SK-N-SH treated with all-trans-retinoic acid at 6 μM for 48 hours (cell line): ENCODE measurements around the gene IGF2R.

Experiments used
- ATAC-seq: fragments of 200-7000 bp; cut with Tn5 transposase; 3 replicates; pipeline ENCODE4 v1.9.1; 2020; ENCODE audit warnings: mild to moderate bottlenecking, moderate library complexity
- ARNTL ChIP-seq: fragments of 450-650 bp; formaldehyde crosslinking; IDR thresholded peaks from 2 replicates; pipeline ENCODE4 v1.5.0; 2020; ENCODE audit warnings: low read depth, mild to moderate bottlenecking, moderate library complexity, borderline replicate concordance
- BACH2 ChIP-seq: fragments of 250-450 bp; sonication (Bioruptor Pico); IDR thresholded peaks from 2 replicates; pipeline ENCODE4 v1.9.0; 2021; ENCODE audit warnings: mild to moderate bottlenecking, borderline replicate concordance
- CSDC2 ChIP-seq: fragments of 250-450 bp; sonication (Bioruptor Pico); IDR thresholded peaks from 2 replicates; pipeline ENCODE4 v1.5.0; 2020; ENCODE audit warnings: mild to moderate bottlenecking, moderate library complexity
- ESRRG ChIP-seq: fragments of 250-450 bp; sonication (Bioruptor Pico); IDR thresholded peaks from 2 replicates; pipeline ENCODE4 v1.6.1; 2021; ENCODE audit warnings: mild to moderate bottlenecking
- GLIS3 ChIP-seq: fragments of 250-450 bp; sonication (Bioruptor Pico); IDR thresholded peaks from 2 replicates; pipeline ENCODE4 v1.5.0; 2020; ENCODE audit warnings: mild to moderate bottlenecking, moderate library complexity
- ISL1 ChIP-seq: fragments of 250-450 bp; sonication (Bioruptor Pico); IDR thresholded peaks from 2 replicates; pipeline ENCODE4 v2.1.2; 2022; ENCODE audit warnings: mild to moderate bottlenecking, moderate library complexity
- OSR1 ChIP-seq: fragments of 250-450 bp; sonication (Bioruptor Pico); IDR thresholded peaks from 2 replicates; pipeline ENCODE4 v1.8.0; 2022; ENCODE audit warnings: moderate library complexity, mild to moderate bottlenecking, inconsistent platforms
- RARB ChIP-seq: fragments of 250-450 bp; sonication (Bioruptor Pico); IDR thresholded peaks from 2 replicates; pipeline ENCODE4 v1.8.0; 2021; ENCODE audit warnings: mild to moderate bottlenecking, moderate library complexity
- SNAI2 ChIP-seq: fragments of 250-450 bp; sonication (Bioruptor Pico); IDR thresholded peaks from 2 replicates; pipeline ENCODE4 v1.5.0; 2020; ENCODE audit warnings: mild to moderate bottlenecking, moderate library complexity
- TCF4 ChIP-seq: fragments of 250-450 bp; sonication (Bioruptor Pico); IDR thresholded peaks from 2 replicates; pipeline ENCODE4 v1.8.0; 2021; ENCODE audit warnings: mild to moderate bottlenecking, moderate library complexity, borderline replicate concordance
- TOX ChIP-seq: fragments of 250-450 bp; sonication (Bioruptor Pico); IDR thresholded peaks from 2 replicates; pipeline ENCODE4 v1.8.0; 2021; ENCODE audit warnings: mild to moderate bottlenecking, moderate library complexity, borderline replicate concordance
- ZC3H10 ChIP-seq: fragments of 250-450 bp; sonication (Bioruptor Pico); IDR thresholded peaks from 2 replicates; pipeline ENCODE4 v1.5.1; 2021; ENCODE audit warnings: mild to moderate bottlenecking, moderate library complexity
- ZFP3 ChIP-seq: fragments of 250-450 bp; sonication (Bioruptor Pico); IDR thresholded peaks from 2 replicates; pipeline ENCODE4 v1.5.0; 2020; ENCODE audit warnings: mild to moderate bottlenecking, moderate library complexity
- ZNF565 ChIP-seq: fragments of 450-650 bp; formaldehyde crosslinking; conservative IDR thresholded peaks from 2 replicates; pipeline ENCODE4 v1.5.0; 2020; ENCODE audit warnings: low read depth, mild to moderate bottlenecking, moderate library complexity
- ZNF70 ChIP-seq: fragments of 450-650 bp; formaldehyde crosslinking; IDR thresholded peaks from 2 replicates; pipeline ENCODE4 v1.5.0; 2020; ENCODE audit warnings: mild to moderate bottlenecking, moderate library complexity
- ZNF8 ChIP-seq: fragments of 450-650 bp; formaldehyde crosslinking; IDR thresholded peaks from 2 replicates; pipeline ENCODE4 v1.5.0; 2020; ENCODE audit warnings: mild to moderate bottlenecking, moderate library complexity
- TF ChIP-seq, protein P1 (sequence below): fragments of 250-450 bp; sonication (Bioruptor Pico); IDR thresholded peaks from 2 replicates; pipeline ENCODE4 v1.5.0; 2020; ENCODE audit warnings: mild to moderate bottlenecking, moderate library complexity
- TF ChIP-seq, protein P2 (sequence below): fragments of 250-450 bp; sonication (Bioruptor Pico); IDR thresholded peaks from 2 replicates; pipeline ENCODE4 v1.8.0; 2020; ENCODE audit warnings: mild to moderate bottlenecking, moderate library complexity, borderline replicate concordance
- TF ChIP-seq, protein P3 (sequence below): fragments of 250-450 bp; sonication (Bioruptor Pico); IDR thresholded peaks from 2 replicates; pipeline ENCODE4 v1.8.0; 2021; ENCODE audit warnings: low read depth, mild to moderate bottlenecking, moderate library complexity, borderline replicate concordance
- TF ChIP-seq, protein P4 (sequence below): fragments of 250-450 bp; sonication (Bioruptor Pico); IDR thresholded peaks from 2 replicates; pipeline ENCODE4 v1.5.1; 2021; ENCODE audit warnings: mild to moderate bottlenecking, moderate library complexity
- TF ChIP-seq, protein P5 (sequence below): fragments of 250-450 bp; sonication (Bioruptor Pico); IDR thresholded peaks from 2 replicates; pipeline ENCODE4 v1.5.1; 2020; ENCODE audit warnings: low read depth, mild to moderate bottlenecking, moderate library complexity

Gene IGF2R

DNA sequence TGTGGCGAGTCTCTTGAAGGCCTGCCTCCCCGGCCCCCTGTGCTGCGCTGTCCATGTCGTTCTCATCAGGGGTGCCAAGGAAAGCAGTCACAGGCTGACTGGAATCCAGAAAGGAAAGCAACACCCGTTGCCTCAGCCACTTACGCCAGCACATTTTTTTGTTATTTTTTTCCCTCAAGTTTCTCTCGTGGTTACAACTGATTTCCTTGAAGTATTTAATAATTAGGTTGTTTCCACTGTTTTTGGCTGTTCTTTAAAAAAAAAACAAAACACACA lies 134.9 kb downstream of the IGF2R start (continued):
- TF ChIP-seq, protein P1, sequence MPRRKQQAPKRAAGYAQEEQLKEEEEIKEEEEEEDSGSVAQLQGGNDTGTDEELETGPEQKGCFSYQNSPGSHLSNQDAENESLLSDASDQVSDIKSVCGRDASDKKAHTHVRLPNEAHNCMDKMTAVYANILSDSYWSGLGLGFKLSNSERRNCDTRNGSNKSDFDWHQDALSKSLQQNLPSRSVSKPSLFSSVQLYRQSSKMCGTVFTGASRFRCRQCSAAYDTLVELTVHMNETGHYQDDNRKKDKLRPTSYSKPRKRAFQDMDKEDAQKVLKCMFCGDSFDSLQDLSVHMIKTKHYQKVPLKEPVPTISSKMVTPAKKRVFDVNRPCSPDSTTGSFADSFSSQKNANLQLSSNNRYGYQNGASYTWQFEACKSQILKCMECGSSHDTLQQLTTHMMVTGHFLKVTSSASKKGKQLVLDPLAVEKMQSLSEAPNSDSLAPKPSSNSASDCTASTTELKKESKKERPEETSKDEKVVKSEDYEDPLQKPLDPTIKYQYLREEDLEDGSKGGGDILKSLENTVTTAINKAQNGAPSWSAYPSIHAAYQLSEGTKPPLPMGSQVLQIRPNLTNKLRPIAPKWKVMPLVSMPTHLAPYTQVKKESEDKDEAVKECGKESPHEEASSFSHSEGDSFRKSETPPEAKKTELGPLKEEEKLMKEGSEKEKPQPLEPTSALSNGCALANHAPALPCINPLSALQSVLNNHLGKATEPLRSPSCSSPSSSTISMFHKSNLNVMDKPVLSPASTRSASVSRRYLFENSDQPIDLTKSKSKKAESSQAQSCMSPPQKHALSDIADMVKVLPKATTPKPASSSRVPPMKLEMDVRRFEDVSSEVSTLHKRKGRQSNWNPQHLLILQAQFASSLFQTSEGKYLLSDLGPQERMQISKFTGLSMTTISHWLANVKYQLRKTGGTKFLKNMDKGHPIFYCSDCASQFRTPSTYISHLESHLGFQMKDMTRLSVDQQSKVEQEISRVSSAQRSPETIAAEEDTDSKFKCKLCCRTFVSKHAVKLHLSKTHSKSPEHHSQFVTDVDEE (CRISPR knock-in tag), result no peak

DNA sequence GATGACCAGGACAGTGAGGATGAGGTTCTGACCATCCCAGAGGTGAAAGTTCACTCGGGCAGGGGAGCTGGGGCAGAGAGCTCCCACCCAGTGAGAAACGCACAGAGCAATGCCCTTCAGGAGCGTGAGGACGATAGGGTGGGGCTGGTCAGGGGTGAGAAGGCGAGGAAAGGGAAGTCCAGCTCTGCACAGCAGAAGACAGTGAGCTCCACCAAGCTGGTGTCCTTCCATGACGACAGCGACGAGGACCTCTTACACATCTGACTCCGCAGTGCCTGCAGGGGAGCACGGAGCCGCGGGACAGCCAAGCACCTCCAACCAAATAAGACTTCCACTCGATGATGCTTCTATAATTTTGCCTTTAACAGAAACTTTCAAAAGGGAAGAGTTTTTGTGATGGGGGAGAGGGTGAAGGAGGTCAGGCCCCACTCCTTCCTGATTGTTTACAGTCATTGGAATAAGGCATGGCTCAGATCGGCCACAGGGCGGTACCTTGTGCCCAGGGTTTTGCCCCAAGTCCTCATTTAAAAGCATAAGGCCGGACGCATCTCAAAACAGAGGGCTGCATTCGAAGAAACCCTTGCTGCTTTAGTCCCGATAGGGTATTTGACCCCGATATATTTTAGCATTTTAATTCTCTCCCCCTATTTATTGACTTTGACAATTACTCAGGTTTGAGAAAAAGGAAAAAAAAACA lies 136.1 kb downstream of the IGF2R start:
- no peak for ATAC-seq
- TF ChIP-seq ESRRG (CRISPR knock-in tag) (no peak), ZNF70 (CRISPR knock-in tag) (no peak), GLIS3 (CRISPR knock-in tag) (no peak), ZNF8 (CRISPR knock-in tag) (no peak), ISL1 (CRISPR knock-in tag) (no peak), BACH2 (CRISPR knock-in tag) (no peak), SNAI2 (CRISPR knock-in tag) (no peak), ARNTL (no peak), TOX (CRISPR knock-in tag) (no peak), ZNF565 (CRISPR knock-in tag) (no peak)
- TF ChIP-seq, protein P2, sequence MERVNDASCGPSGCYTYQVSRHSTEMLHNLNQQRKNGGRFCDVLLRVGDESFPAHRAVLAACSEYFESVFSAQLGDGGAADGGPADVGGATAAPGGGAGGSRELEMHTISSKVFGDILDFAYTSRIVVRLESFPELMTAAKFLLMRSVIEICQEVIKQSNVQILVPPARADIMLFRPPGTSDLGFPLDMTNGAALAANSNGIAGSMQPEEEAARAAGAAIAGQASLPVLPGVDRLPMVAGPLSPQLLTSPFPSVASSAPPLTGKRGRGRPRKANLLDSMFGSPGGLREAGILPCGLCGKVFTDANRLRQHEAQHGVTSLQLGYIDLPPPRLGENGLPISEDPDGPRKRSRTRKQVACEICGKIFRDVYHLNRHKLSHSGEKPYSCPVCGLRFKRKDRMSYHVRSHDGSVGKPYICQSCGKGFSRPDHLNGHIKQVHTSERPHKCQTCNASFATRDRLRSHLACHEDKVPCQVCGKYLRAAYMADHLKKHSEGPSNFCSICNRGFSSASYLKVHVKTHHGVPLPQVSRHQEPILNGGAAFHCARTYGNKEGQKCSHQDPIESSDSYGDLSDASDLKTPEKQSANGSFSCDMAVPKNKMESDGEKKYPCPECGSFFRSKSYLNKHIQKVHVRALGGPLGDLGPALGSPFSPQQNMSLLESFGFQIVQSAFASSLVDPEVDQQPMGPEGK (CRISPR knock-in tag), result no peak
- TF ChIP-seq, protein P3, sequence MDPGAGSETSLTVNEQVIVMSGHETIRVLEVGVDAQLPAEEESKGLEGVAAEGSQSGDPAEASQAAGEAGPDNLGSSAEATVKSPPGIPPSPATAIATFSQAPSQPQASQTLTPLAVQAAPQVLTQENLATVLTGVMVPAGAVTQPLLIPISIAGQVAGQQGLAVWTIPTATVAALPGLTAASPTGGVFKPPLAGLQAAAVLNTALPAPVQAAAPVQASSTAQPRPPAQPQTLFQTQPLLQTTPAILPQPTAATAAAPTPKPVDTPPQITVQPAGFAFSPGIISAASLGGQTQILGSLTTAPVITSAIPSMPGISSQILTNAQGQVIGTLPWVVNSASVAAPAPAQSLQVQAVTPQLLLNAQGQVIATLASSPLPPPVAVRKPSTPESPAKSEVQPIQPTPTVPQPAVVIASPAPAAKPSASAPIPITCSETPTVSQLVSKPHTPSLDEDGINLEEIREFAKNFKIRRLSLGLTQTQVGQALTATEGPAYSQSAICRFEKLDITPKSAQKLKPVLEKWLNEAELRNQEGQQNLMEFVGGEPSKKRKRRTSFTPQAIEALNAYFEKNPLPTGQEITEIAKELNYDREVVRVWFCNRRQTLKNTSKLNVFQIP (CRISPR knock-in tag), result no peak

DNA sequence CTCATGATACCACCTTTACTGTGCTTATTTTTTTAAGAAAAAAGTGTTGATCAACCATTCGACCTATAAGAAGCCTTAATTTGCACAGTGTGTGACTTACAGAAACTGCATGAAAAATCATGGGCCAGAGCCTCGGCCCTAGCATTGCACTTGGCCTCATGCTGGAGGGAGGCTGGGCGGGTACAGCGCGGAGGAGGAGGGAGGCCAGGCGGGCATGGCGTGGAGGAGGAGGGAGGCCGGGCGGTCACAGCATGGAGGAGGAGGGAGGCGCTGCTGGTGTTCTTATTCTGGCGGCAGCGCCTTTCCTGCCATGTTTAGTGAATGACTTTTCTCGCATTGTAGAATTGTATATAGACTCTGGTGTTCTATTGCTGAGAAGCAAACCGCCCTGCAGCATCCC lies 137.1 kb downstream of the IGF2R start:
- ATAC-seq, result no peak

More for the DNA sequence above, 137.1 kb downstream of the IGF2R start:
- TF ChIP-seq TCF4 (CRISPR knock-in tag), result no peak
- TF ChIP-seq, protein P4, sequence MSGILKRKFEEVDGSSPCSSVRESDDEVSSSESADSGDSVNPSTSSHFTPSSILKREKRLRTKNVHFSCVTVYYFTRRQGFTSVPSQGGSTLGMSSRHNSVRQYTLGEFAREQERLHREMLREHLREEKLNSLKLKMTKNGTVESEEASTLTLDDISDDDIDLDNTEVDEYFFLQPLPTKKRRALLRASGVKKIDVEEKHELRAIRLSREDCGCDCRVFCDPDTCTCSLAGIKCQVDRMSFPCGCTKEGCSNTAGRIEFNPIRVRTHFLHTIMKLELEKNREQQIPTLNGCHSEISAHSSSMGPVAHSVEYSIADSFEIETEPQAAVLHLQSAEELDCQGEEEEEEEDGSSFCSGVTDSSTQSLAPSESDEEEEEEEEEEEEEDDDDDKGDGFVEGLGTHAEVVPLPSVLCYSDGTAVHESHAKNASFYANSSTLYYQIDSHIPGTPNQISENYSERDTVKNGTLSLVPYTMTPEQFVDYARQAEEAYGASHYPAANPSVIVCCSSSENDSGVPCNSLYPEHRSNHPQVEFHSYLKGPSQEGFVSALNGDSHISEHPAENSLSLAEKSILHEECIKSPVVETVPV (CRISPR knock-in tag), result no peak
- TF ChIP-seq, protein P3 (CRISPR knock-in tag), result no peak
- TF ChIP-seq ZFP3 (CRISPR knock-in tag), result no peak
- no peak for TF ChIP-seq TOX (CRISPR knock-in tag)
- no peak for TF ChIP-seq BACH2 (CRISPR knock-in tag)
- no peak for TF ChIP-seq OSR1 (CRISPR knock-in tag)
- no peak for TF ChIP-seq GLIS3 (CRISPR knock-in tag)
- TF ChIP-seq SNAI2 (CRISPR knock-in tag), result no peak
- no peak for TF ChIP-seq ZNF565 (CRISPR knock-in tag)
- TF ChIP-seq CSDC2 (CRISPR knock-in tag), result no peak
- TF ChIP-seq, protein P5, sequence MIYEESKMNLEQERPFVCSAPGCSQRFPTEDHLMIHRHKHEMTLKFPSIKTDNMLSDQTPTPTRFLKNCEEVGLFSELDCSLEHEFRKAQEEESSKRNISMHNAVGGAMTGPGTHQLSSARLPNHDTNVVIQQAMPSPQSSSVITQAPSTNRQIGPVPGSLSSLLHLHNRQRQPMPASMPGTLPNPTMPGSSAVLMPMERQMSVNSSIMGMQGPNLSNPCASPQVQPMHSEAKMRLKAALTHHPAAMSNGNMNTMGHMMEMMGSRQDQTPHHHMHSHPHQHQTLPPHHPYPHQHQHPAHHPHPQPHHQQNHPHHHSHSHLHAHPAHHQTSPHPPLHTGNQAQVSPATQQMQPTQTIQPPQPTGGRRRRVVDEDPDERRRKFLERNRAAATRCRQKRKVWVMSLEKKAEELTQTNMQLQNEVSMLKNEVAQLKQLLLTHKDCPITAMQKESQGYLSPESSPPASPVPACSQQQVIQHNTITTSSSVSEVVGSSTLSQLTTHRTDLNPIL (CRISPR knock-in tag), result no peak
- TF ChIP-seq ZC3H10, result no peak
- TF ChIP-seq, protein P2 (CRISPR knock-in tag), result no peak
- no peak for TF ChIP-seq ESRRG (CRISPR knock-in tag)
- no peak for TF ChIP-seq RARB
- TF ChIP-seq, protein P1 (CRISPR knock-in tag), result no peak
- no peak for TF ChIP-seq ISL1 (CRISPR knock-in tag)
- no peak for TF ChIP-seq ZNF70 (CRISPR knock-in tag)
